Neural progenitor cell (in vitro differentiated cells): Measurements from ENCODE around the gene TRIM10.

ENCODE experiments used
- EZH2 ChIP-seq: fragments of 200-600 bp; sonication (generic); IDR thresholded peaks from 2 replicates; pipeline ENCODE4 v1.6.1; 2017; ENCODE audit warnings: antibody characterized with exemption, mild to moderate bottlenecking, moderate library complexity
- EZH2phosphoT487 ChIP-seq: fragments of 200-600 bp; sonication (generic); IDR thresholded peaks from 2 replicates; pipeline ENCODE4 v1.6.1; 2017; ENCODE audit warnings: antibody characterized with exemption
- TF ChIP-seq, protein P1 (sequence below): fragments of 200-600 bp; sonication (generic); IDR thresholded peaks from 2 replicates; pipeline ENCODE4 v1.5.1; 2017; ENCODE audit warnings: antibody characterized with exemption, mild to moderate bottlenecking

DNA sequence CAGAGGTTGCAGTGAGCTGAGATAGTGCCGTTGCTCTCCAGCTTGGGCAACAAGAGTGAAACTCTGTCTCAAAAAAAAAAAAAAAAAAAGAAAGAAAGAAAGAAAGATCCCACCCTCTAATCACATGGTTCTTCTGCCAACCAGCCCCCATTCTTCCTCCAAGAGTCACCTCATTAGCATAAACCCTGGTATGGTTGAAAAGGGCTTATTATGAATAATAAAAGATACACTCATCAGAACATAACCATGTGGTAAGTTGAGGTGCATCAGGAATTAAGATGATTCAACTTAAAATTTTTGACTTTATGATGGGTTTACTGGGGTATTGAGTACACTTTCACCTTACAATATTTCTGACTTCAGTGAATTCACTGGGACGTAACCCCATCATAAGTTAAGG is 25.9 kb downstream of the TRIM10 start:
- TF ChIP-seq, protein P1, sequence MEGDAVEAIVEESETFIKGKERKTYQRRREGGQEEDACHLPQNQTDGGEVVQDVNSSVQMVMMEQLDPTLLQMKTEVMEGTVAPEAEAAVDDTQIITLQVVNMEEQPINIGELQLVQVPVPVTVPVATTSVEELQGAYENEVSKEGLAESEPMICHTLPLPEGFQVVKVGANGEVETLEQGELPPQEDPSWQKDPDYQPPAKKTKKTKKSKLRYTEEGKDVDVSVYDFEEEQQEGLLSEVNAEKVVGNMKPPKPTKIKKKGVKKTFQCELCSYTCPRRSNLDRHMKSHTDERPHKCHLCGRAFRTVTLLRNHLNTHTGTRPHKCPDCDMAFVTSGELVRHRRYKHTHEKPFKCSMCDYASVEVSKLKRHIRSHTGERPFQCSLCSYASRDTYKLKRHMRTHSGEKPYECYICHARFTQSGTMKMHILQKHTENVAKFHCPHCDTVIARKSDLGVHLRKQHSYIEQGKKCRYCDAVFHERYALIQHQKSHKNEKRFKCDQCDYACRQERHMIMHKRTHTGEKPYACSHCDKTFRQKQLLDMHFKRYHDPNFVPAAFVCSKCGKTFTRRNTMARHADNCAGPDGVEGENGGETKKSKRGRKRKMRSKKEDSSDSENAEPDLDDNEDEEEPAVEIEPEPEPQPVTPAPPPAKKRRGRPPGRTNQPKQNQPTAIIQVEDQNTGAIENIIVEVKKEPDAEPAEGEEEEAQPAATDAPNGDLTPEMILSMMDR, result no peak
- TF ChIP-seq EZH2phosphoT487 (no peak), EZH2 (no peak)
